HepG2 (cell line): ENCODE results near the gene DYNLT2B. TPM values are rescaled to one million over a fixed set of nuclear protein-coding genes. Genes with fewer than 3 reads are reported as not detected.

ENCODE experiments used
- ARNT2 ChIP-seq: sonication (generic); formaldehyde crosslinking; IDR thresholded peaks from 2 replicates; pipeline ENCODE4 v1.8.0; 2022; ENCODE audit warnings: mild to moderate bottlenecking, low read depth, missing genetic modification reagents, moderate library complexity
- ETS1 ChIP-seq: sonication (generic); formaldehyde crosslinking; IDR thresholded peaks from 2 replicates; pipeline ENCODE4 v1.4.0; 2020; ENCODE audit warnings: missing genetic modification reagents
- ISX ChIP-seq: sonication (generic); formaldehyde crosslinking; conservative IDR thresholded peaks from 2 replicates; pipeline ENCODE4 v1.5.0; 2020; ENCODE audit warnings: missing genetic modification reagents
- KDM5B ChIP-seq: sonication (generic); formaldehyde crosslinking; IDR thresholded peaks from 2 replicates; pipeline ENCODE4 v1.4.0; 2020; ENCODE audit warnings: missing genetic modification reagents, mild to moderate bottlenecking, borderline replicate concordance
- KLF11 ChIP-seq: IDR thresholded peaks from 2 replicates; pipeline ENCODE4 v1.6.1; 2016; ENCODE audit warnings: missing compliant biosample characterization
- KLF12 ChIP-seq: sonication (generic); formaldehyde crosslinking; IDR thresholded peaks from 2 replicates; pipeline ENCODE4 v1.4.0; 2020; ENCODE audit warnings: missing genetic modification reagents, borderline replicate concordance
- KMT2A ChIP-seq: sonication (generic); formaldehyde crosslinking; IDR thresholded peaks from 2 replicates; pipeline ENCODE4 v1.4.0; 2020; ENCODE audit warnings: missing genetic modification reagents
- NRL ChIP-seq: sonication (generic); formaldehyde crosslinking; IDR thresholded peaks from 2 replicates; pipeline ENCODE4 v1.5.0; 2020; ENCODE audit warnings: missing genetic modification reagents, mild to moderate bottlenecking, moderate library complexity, borderline replicate concordance
- POGK ChIP-seq: sonication (generic); formaldehyde crosslinking; conservative IDR thresholded peaks from 2 replicates; pipeline ENCODE4 v1.8.0; 2022; ENCODE audit warnings: mild to moderate bottlenecking, moderate library complexity, missing genetic modification reagents
- PRDM15 ChIP-seq: sonication (generic); formaldehyde crosslinking; IDR thresholded peaks from 2 replicates; pipeline ENCODE4 v1.4.0; 2020; ENCODE audit warnings: missing genetic modification reagents
- RFX1 ChIP-seq: fragments of 450-650 bp; IDR thresholded peaks from 2 replicates; pipeline ENCODE4 v1.6.1; 2017
- TBX2 ChIP-seq: sonication (generic); formaldehyde crosslinking; IDR thresholded peaks from 2 replicates; pipeline ENCODE4 v1.5.0; 2020; ENCODE audit warnings: missing genetic modification reagents, mild to moderate bottlenecking, borderline replicate concordance
- ZNF101 ChIP-seq: sonication (generic); formaldehyde crosslinking; IDR thresholded peaks from 2 replicates; pipeline ENCODE4 v1.4.0; 2020; ENCODE audit warnings: mild to moderate bottlenecking, low read depth, missing genetic modification reagents, borderline replicate concordance
- ZNF160 ChIP-seq: sonication (generic); formaldehyde crosslinking; IDR thresholded peaks from 2 replicates; pipeline ENCODE4 v1.8.0; 2022; ENCODE audit warnings: mild to moderate bottlenecking, inconsistent platforms, missing genetic modification reagents
- ZNF251 ChIP-seq: sonication (generic); formaldehyde crosslinking; IDR thresholded peaks from 2 replicates; pipeline ENCODE4 v1.9.0; 2021; ENCODE audit warnings: mild to moderate bottlenecking, missing genetic modification reagents
- ZNF275 ChIP-seq: sonication (generic); formaldehyde crosslinking; IDR thresholded peaks from 2 replicates; pipeline ENCODE4 v1.8.0; 2022; ENCODE audit warnings: missing genetic modification reagents, mild to moderate bottlenecking, inconsistent platforms, borderline replicate concordance
- ZNF33B ChIP-seq: sonication (generic); formaldehyde crosslinking; IDR thresholded peaks from 2 replicates; pipeline ENCODE4 v1.5.1; 2020; ENCODE audit warnings: mild to moderate bottlenecking, missing genetic modification reagents
- ZNF512 ChIP-seq: sonication (generic); formaldehyde crosslinking; IDR thresholded peaks from 2 replicates; pipeline ENCODE4 v1.4.0; 2020; ENCODE audit warnings: mild to moderate bottlenecking, missing genetic modification reagents
- ZNF557 ChIP-seq: sonication (generic); formaldehyde crosslinking; IDR thresholded peaks from 2 replicates; pipeline ENCODE4 v1.4.0; 2020; ENCODE audit warnings: missing genetic modification reagents
- polyA plus RNA-seq, 8 experiments: library from polyadenylated mRNA; depleted of rRNA in 3 of 8; stranded (reverse) in 7 of 8; unstranded in 1 of 8; fragments of >200 nt; fragmentation: Illumina TruSeq in 4 of 8; extraction: Trizol in 4 of 8; gene quantifications; 2 replicates each; pipeline versions ENCODE4 v1.2.1 to v1.2.3, GENCODE V29; 2011 to 2016; ENCODE audit warnings: low read depth in 4 of 8, missing spikeins in 1 of 8, mixed read lengths in 1 of 8; ENCODE audit not compliant: insufficient read depth in 1 of 8
- total RNA-seq, 5 experiments: library from RNA; depleted of rRNA; stranded (reverse); fragments of >200 nt; fragmentation: Illumina TruSeq; extraction: Trizol; gene quantifications; 2 replicates each; pipeline ENCODE4 v1.2.3, GENCODE V29; 2016; ENCODE audit warnings: low read depth in 1 of 5

DYNLT2B gene
- total and polyA plus RNA-seq, 2 of the 13 experiments (the other 11 are each of a cell fraction or from before 2014, with no cell fraction given) = 4.0 to 7.0 TPM

GRCh38 chr3:196317687-196318467, at the start of gene DYNLT2B (continued):
- TF ChIP-seq KLF12 (no peak), ARNT2 (CRISPR knock-in tag) (peak; percentile 94; the same call in 1 of the 2 replicates), TBX2 (CRISPR knock-in tag) (peak; percentile 23; the same call in 1 of the 2 replicates), PRDM15 (CRISPR knock-in tag) (no peak), ZNF101 (CRISPR knock-in tag) (no peak), KLF11 (CRISPR knock-in tag) (no peak), ZNF275 (no peak; the same call in 1 of the 2 replicates), ZNF33B (CRISPR knock-in tag) (no peak; the same call in 1 of the 2 replicates), KMT2A (0 out of 2 replicates have a peak, but pooled peaks have one; percentile 16), POGK (CRISPR knock-in tag) (0 out of 2 replicates have a peak, but pooled peaks have one; percentile 83), NRL (CRISPR knock-in tag) (no peak), ZNF512 (CRISPR knock-in tag) (no peak), KDM5B (CRISPR knock-in tag) (peak; percentile 76), ZNF557 (CRISPR knock-in tag) (no peak), ISX (CRISPR knock-in tag) (no peak), ZNF160 (peak; percentile 53; the same call in 1 of the 2 replicates), ETS1 (CRISPR knock-in tag) (no peak), ZNF251 (no peak), RFX1 (peak; percentile 93)
